ENCODE results near the gene KLC1. TPM values are rescaled to one million over a fixed set of nuclear protein-coding genes. Genes with fewer than 3 reads are reported as not detected.
"Not testable (repeated sequence)": the region's sequence is repeated elsewhere in the genome, so short reads cannot be mapped to it uniquely, and the experiment has no call there.

The KLC1 gene
- total and polyA plus RNA-seq, 5 donors from 2014 or later, result 51.9 to 217 (median 65.4) TPM

DNA sequence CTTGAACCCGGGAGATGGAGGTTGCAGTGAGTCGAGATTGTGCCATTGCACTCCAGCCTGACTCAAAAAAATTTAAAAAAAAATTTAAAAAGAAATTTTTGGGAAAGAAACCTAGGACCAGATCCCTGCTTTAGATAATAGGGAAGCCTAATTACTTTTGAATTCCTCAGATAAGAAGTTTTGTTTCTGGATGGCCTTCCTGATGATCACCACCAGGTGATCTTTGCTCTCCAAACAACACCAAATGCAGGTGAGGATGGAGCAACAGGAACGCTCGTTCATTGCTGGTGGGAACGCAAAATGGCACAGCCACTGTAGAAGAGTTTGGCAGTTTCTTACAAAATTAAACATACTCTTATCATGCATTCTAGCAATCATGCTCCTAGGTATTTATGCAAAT is 28.5 kb upstream of the KLC1 start:
- no peaks in the 10 kb centered on the region for H3K27me3 ChIP-seq (ENCODE audit: control insufficient read depth, insufficient read depth, low read length)
- H3K27me3 Mint-ChIP-seq, result no peaks in the 10 kb centered on the region
- no peak overlapping the region for H3K27ac ChIP-seq (ENCODE audit: insufficient read depth, low read length, poor library complexity, severe bottlenecking)
- no peaks in the 10 kb centered on the region for H3K36me3 ChIP-seq (ENCODE audit: control insufficient read depth, insufficient read depth, low read length)
- no peaks in the 10 kb centered on the region for H3K4me1 ChIP-seq (ENCODE audit: control insufficient read depth, insufficient read depth, low read length, poor library complexity, severe bottlenecking)
- no peaks in the 10 kb centered on the region for H3K9me3 Mint-ChIP-seq
- H3K4me3 Mint-ChIP-seq, result no peak overlapping the region
- H3K36me3 Mint-ChIP-seq, result no peaks in the 10 kb centered on the region
- H3K4me1 Mint-ChIP-seq, result no peaks in the 10 kb centered on the region
- H3K4me3 ChIP-seq (ENCODE audit: low read depth, low read length), result no peak overlapping the region
- no peak overlapping the region for H3K27ac Mint-ChIP-seq
- no peak for DNase-seq
- no peak for ATAC-seq (ENCODE audit: low read depth in 2 of 2)
- no peaks in the 10 kb centered on the region for H3K9me3 ChIP-seq (ENCODE audit: control insufficient read depth in 2 of 2, low read length in 2 of 2)

GRCh38 chr14:103604620-103605019 is 24.4 kb upstream of the KLC1 start:
- Mint-ChIP-seq H3K27me3 (peaks cover 6% of the 10 kb centered on the region), H3K27ac (peak overlapping the region in 1 of 3 donors; percentile 75), H3K36me3 (no peaks in the 10 kb centered on the region)

DNA sequence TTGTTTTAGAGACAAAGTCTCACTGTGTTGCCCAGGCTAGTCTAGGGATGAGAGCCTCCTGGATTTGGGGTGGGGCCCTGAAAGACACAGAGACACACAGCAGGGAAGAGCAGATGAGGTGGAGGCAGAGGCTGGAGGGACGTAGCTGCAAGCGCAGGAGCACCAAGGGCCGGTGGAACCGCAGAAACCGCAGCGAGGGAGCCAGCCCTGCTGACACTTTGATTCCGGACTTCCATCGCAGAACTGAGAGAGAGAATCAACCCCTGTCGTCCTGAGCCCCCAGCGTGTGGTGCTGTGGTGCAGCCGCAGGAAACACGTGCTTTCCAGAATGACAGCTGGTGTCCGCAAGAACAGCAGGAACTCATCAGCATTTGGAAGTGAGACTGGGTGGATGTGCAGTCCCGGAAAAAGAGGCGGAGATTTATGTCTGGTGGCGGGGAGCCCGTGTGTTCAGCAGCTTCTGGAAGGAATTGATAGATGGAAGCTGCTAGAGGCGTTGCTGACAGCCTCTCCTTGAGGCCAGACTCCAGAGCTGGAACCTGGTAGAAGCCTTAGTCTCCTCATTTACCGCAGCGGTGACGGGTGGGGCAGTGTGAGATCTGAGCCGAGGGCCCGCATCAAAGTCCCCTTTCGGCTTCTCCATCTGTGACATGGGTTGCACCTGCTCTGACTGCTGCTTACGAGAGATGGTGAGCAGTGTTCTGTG is 21.9 kb upstream of the KLC1 start:
- no peaks in the 10 kb centered on the region for H3K27me3 ChIP-seq (ENCODE audit: control insufficient read depth, insufficient read depth, low read length)
- peaks cover 6% of the 10 kb centered on the region for H3K27me3 Mint-ChIP-seq
- peak; percentile 79 to 81 for ATAC-seq (ENCODE audit: low read depth in 2 of 2)
- no peaks in the 10 kb centered on the region for H3K36me3 ChIP-seq (ENCODE audit: control insufficient read depth, insufficient read depth, low read length)
- peaks cover 7 to 25% (median 13%) of the 10 kb centered on the region in 4 donors for H3K4me1 Mint-ChIP-seq
- peaks cover 7% of the 10 kb centered on the region in 2 experiments for H3K9me3 ChIP-seq (ENCODE audit: control insufficient read depth in 2 of 2, low read length in 2 of 2)
- peak; percentile 13 to 69 (median 40) for DNase-seq
- no peak overlapping the region for H3K27ac ChIP-seq (ENCODE audit: insufficient read depth, low read length, poor library complexity, severe bottlenecking)
- peak overlapping the region in 2 of 3 donors; percentile 32 to 78 for H3K27ac Mint-ChIP-seq
- H3K4me3 ChIP-seq (ENCODE audit: low read depth, low read length), result peak overlapping the region; percentile 66
- peak overlapping the region; percentile 76 to 89 (median 84) for H3K4me3 Mint-ChIP-seq
- H3K36me3 Mint-ChIP-seq, result no peaks in the 10 kb centered on the region
- peaks cover 0 to 7% (median 0%) of the 10 kb centered on the region in 7 donors for H3K9me3 Mint-ChIP-seq
- peaks cover 18% of the 10 kb centered on the region for H3K4me1 ChIP-seq (ENCODE audit: control insufficient read depth, insufficient read depth, low read length, poor library complexity, severe bottlenecking)

More at GRCh38 chr14:103604620-103605019, 24.4 kb upstream of the KLC1 start:
- Histone ChIP-seq H3K4me1 (ENCODE audit: control insufficient read depth, insufficient read depth, low read length, poor library complexity, severe bottlenecking) (peaks cover 18% of the 10 kb centered on the region), H3K27ac (ENCODE audit: insufficient read depth, low read length, poor library complexity, severe bottlenecking) (no peak overlapping the region), H3K9me3 (ENCODE audit: control insufficient read depth in 2 of 2, low read length in 2 of 2) (no peaks in the 10 kb centered on the region), H3K36me3 (ENCODE audit: control insufficient read depth, insufficient read depth, low read length) (no peaks in the 10 kb centered on the region), H3K27me3 (ENCODE audit: control insufficient read depth, insufficient read depth, low read length) (no peaks in the 10 kb centered on the region), H3K4me3 (ENCODE audit: low read depth, low read length) (no peak overlapping the region)
- H3K9me3 Mint-ChIP-seq, result peaks cover 0 to 2% (median 0%) of the 10 kb centered on the region in 7 donors
- no peak overlapping the region for H3K4me3 Mint-ChIP-seq
- peaks cover 7 to 25% (median 13%) of the 10 kb centered on the region in 4 donors for H3K4me1 Mint-ChIP-seq
- ATAC-seq (ENCODE audit: low read depth in 2 of 2) (no peak), DNase-seq (no peak)

DNA sequence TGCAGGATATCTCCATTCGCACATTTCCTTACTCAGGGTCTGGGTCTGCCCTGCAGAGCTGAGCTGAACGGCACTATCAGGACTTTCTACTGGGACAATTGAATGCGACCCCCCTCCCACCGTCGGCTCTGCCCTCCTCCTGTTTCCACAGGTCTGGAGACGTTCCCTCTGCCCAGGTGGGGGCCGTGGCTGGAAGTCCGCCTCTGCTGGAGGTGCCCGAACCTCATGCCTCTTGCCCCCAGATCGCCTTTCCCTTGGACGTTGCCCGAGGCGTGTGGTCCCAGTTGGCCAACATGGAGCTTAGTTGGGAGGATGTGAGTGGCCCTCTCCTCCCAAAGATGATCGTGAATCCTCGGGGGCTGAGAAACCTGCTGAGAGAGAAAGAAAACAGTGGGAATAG is 21.2 kb upstream of the KLC1 start:
- Mint-ChIP-seq H3K27ac (peak overlapping the region in 1 of 3 donors; percentile 78), H3K27me3 (peaks cover 6% of the 10 kb centered on the region)

DNA sequence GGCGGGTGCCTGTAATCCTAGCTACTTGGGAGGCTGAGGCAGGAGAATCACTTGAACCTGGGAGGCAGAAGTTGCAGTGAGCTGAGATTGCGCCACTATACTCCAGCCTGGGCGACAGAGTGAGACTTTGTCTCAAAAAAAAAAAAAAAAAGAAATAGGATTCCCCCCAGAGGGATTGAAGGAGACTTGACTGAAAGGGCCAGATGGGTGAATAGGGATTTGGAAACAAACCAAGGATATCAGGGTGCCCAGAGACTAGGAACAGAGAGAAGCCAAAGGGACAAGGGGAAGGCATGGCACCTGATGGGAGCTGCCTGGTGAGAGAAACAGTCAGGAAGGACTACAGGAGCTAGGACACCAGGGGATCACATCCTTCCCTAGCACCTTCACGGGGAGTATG is 19.9 kb upstream of the KLC1 start:
- H3K36me3 ChIP-seq (ENCODE audit: control insufficient read depth, insufficient read depth, low read length); H3K27ac Mint-ChIP-seq: not testable (repeated sequence)

More for the DNA sequence above, 21.2 kb upstream of the KLC1 start:
- Mint-ChIP-seq H3K4me3 (peak overlapping the region; percentile 76 to 89 (median 84)), H3K9me3 (peaks cover 0 to 8% (median 0%) of the 10 kb centered on the region in 7 donors), H3K4me1 (peaks cover 7 to 25% (median 13%) of the 10 kb centered on the region in 4 donors), H3K36me3 (no peaks in the 10 kb centered on the region)
- no peaks in the 10 kb centered on the region for H3K36me3 ChIP-seq (ENCODE audit: control insufficient read depth, insufficient read depth, low read length)
- H3K27me3 ChIP-seq (ENCODE audit: control insufficient read depth, insufficient read depth, low read length), result no peaks in the 10 kb centered on the region
- DNase-seq (no peak), ATAC-seq (ENCODE audit: low read depth in 2 of 2) (peak in 1 of 2 donors; percentile 10)
- peak overlapping the region; percentile 66 for H3K4me3 ChIP-seq (ENCODE audit: low read depth, low read length)
- H3K27ac ChIP-seq (ENCODE audit: insufficient read depth, low read length, poor library complexity, severe bottlenecking), result no peak overlapping the region
- H3K9me3 ChIP-seq (ENCODE audit: control insufficient read depth in 2 of 2, low read length in 2 of 2), result peaks cover 7% of the 10 kb centered on the region in 2 experiments
- H3K4me1 ChIP-seq (ENCODE audit: control insufficient read depth, insufficient read depth, low read length, poor library complexity, severe bottlenecking), result peaks cover 18% of the 10 kb centered on the region

GRCh38 chr14:103611215-103611614 is 17.8 kb upstream of the KLC1 start:
- H3K36me3 ChIP-seq (ENCODE audit: control insufficient read depth, insufficient read depth, low read length), result no peaks in the 10 kb centered on the region
- peaks cover 18% of the 10 kb centered on the region for H3K4me1 ChIP-seq (ENCODE audit: control insufficient read depth, insufficient read depth, low read length, poor library complexity, severe bottlenecking)
- H3K27ac ChIP-seq (ENCODE audit: insufficient read depth, low read length, poor library complexity, severe bottlenecking), result no peak overlapping the region
- no peak overlapping the region for H3K27ac Mint-ChIP-seq
- H3K27me3 ChIP-seq (ENCODE audit: control insufficient read depth, insufficient read depth, low read length), result no peaks in the 10 kb centered on the region
- no peaks in the 10 kb centered on the region for H3K36me3 Mint-ChIP-seq
- DNase-seq, result no peak
- peaks cover 7 to 23% (median 13%) of the 10 kb centered on the region in 4 donors for H3K4me1 Mint-ChIP-seq
- peaks cover 6% of the 10 kb centered on the region for H3K27me3 Mint-ChIP-seq
- H3K9me3 ChIP-seq (ENCODE audit: control insufficient read depth in 2 of 2, low read length in 2 of 2), result peaks cover 7% of the 10 kb centered on the region in 2 experiments
- H3K9me3 Mint-ChIP-seq, result peaks cover 0 to 8% (median 0%) of the 10 kb centered on the region in 7 donors
- H3K4me3 ChIP-seq (ENCODE audit: low read depth, low read length), result no peak overlapping the region
- no peak for ATAC-seq (ENCODE audit: low read depth in 2 of 2)
- no peak overlapping the region for H3K4me3 Mint-ChIP-seq

More for the DNA sequence above, 19.9 kb upstream of the KLC1 start:
- H3K9me3 Mint-ChIP-seq; H3K27ac ChIP-seq (ENCODE audit: insufficient read depth, low read length, poor library complexity, severe bottlenecking); H3K27me3 ChIP-seq (ENCODE audit: control insufficient read depth, insufficient read depth, low read length); H3K4me3 Mint-ChIP-seq; H3K4me3 ChIP-seq (ENCODE audit: low read depth, low read length); ATAC-seq (ENCODE audit: low read depth in 2 of 2); H3K36me3 Mint-ChIP-seq; H3K9me3 ChIP-seq (ENCODE audit: control insufficient read depth in 2 of 2, low read length in 2 of 2); DNase-seq; H3K27me3 Mint-ChIP-seq: not testable (repeated sequence)
- H3K4me1 ChIP-seq (ENCODE audit: control insufficient read depth, insufficient read depth, low read length, poor library complexity, severe bottlenecking), result peaks cover 18% of the 10 kb centered on the region
- H3K4me1 Mint-ChIP-seq, result peaks cover 7 to 25% (median 13%) of the 10 kb centered on the region in 4 donors

DNA sequence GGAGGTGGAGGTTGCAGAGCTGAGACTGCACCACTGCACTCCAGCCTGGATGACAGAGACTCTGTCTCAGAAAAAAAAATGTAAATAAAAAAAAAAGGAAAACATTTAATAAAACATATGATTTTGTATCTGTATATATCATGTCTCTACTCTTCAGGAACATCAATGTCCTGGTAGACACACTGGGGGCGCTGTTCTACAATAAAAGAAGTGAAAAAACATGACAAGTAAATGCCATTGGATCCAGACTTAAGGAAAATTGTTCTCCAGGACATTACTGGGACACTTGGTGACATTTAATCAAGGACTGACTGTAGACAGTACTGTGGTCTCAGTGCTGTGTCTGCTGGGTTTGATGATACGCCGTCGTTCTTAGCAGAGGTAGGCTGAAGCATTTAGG is 15.5 kb upstream of the KLC1 start:
- Histone ChIP-seq H3K36me3 (ENCODE audit: control insufficient read depth, insufficient read depth, low read length) (no peaks in the 10 kb centered on the region), H3K9me3 (ENCODE audit: control insufficient read depth in 2 of 2, low read length in 2 of 2) (peaks cover 7% of the 10 kb centered on the region in 2 experiments), H3K4me1 (ENCODE audit: control insufficient read depth, insufficient read depth, low read length, poor library complexity, severe bottlenecking) (no peaks in the 10 kb centered on the region), H3K27ac (ENCODE audit: insufficient read depth, low read length, poor library complexity, severe bottlenecking) (no peak overlapping the region), H3K27me3 (ENCODE audit: control insufficient read depth, insufficient read depth, low read length) (no peaks in the 10 kb centered on the region), H3K4me3 (ENCODE audit: low read depth, low read length) (no peak overlapping the region)
- H3K27ac Mint-ChIP-seq, result no peak overlapping the region
- peaks cover 6% of the 10 kb centered on the region for H3K27me3 Mint-ChIP-seq
- DNase-seq (no peak), ATAC-seq (ENCODE audit: low read depth in 2 of 2) (no peak)
- H3K9me3 Mint-ChIP-seq, result peaks cover 0 to 8% (median 0%) of the 10 kb centered on the region in 7 donors
- H3K4me1 Mint-ChIP-seq, result peaks cover 0 to 4% (median 0%) of the 10 kb centered on the region in 4 donors
- no peaks in the 10 kb centered on the region for H3K36me3 Mint-ChIP-seq
- H3K4me3 Mint-ChIP-seq, result no peak overlapping the region
